NK-92 (cell line): ENCODE results near the gene KRTCAP2.

ENCODE experiments used
- DNase-seq: peaks from one replicate; lab custom pipeline; 2025; ENCODE audit not compliant: unreplicated experiment; lab: John Stamatoyannopoulos, UW

Gene KRTCAP2

GRCh38 chr1:155135415-155136028, 37.6 kb downstream of the KRTCAP2 start, which contains the start of gene SLC50A1:
Gene SLC50A1, plus strand, starts transcription at chr1:155135852. Its CDS starts 60 bp downstream, at chr1:155135912.
- peak; percentile 48 for DNase-seq

DNA sequence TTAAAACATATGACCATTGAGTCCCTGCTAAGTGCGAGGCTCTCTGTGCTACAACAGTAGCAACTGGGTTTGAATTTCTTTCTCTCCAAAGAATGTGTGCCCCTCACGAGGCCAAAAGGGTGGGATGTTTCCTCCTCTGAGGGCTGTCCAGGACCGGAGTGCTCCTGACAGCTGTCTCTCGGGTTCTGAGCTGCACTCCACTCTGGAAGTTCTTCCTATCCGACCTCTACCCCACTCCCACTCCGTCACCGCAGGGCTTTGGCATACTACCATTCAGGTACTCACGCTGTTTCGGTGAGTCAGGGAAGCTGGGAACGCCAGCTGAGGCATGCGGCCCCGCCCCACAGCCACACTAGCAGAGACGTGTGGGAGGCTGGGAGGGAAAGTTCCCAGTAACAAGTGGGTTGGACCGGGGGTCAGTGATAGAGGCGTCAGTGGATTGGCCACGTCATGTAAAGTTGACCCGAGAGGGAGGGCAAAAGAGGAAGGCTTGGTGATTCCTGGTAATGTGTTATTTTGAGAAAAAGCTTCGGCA, 38.2 kb downstream of the KRTCAP2 start:
- no peak for DNase-seq

GRCh38 chr1:155134322-155134721, 38.8 kb downstream of the KRTCAP2 start:
- no peak for DNase-seq

GRCh38 chr1:155133799-155134281, 39.3 kb downstream of the KRTCAP2 start:
- DNase-seq: no peak

- no peak for DNase-seq
Measured at GRCh38 chr1:155131856-155132255, 41.2 kb downstream of the KRTCAP2 start.

DNA sequence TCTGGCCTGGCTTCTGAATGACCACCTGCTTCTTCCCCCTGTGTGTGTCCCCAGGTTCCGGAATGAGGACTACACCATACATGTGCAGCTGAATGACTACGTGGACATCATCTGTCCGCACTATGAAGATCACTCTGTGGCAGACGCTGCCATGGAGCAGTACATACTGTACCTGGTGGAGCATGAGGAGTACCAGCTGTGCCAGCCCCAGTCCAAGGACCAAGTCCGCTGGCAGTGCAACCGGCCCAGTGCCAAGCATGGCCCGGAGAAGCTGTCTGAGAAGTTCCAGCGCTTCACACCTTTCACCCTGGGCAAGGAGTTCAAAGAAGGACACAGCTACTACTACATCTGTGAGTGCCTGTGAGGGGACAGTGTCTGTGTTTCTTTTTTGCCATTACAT, 41.8 kb downstream of the KRTCAP2 start:
- no peak for DNase-seq

DNA sequence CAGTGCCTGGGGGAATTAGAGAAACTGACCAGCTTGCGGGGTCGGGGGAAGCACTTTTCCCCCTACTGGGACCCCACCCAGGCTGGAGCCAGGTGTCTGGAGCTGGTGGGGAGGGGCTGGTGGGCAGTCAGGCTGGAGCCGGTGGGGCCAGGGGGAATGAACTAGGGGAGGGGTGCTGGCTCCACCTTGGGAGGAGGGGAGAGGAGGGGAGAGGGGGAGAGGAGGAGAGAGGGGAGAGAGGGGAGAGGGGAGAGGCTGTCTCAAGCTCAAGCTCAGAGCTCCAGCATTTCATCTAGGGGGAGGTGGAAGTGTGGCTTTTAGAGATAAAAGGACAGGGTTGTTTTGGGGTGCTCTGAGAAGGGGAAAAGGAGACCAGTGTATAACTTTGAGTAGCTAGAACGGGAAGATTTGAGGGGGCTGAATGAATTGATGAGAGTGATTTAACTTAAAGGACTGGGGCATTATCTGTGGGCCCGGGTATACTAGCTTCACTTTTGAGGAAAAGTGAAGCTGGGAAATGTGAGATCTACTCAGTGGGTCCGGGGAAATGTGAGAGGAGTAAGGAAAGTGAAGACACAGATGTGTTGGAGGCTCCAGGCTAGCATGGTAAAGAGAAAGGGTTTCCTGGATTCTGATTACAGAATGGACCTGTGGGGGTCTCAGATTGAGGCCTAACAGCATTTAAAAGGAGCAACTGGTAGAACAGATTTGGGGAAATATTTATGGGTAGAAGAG, 42.7 kb downstream of the KRTCAP2 start:
- no peak for DNase-seq

- no peak for DNase-seq
Measured at GRCh38 chr1:155128755-155129473, 44.2 kb downstream of the KRTCAP2 start.

DNA sequence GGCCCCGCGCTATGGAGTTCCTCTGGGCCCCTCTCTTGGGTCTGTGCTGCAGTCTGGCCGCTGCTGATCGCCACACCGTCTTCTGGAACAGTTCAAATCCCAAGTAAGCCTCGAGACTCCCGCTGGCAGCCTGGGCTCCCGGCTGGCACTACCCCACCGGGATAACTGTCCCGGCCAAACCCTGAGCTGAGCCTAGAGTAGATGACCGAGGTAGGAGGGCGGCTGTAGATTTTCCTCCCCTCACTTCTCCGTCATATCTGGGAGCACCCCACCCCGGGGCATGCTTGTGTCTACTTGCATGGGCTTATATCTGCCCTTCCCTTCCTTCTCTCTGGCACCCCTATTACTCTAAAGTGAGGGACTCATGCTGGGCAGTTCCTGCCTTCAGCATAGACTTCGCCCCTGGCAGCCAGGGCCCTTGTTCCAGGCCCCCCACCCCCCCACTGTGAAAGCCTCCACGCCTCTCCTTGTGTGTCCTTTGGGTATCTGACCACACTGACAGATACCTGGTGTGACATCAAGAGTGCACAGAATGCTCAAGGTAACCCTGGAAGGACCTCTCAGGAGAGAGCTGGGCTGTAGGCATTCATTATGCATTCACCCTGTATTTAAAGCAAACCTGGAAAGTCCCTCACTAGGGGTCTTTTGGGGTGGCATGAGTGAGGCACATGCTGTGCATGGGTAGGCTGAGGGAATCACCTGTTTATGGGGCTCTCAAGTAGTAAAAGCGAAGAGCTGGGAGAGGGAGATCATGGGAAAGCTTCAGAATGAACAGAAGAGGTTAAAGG, 44.9 kb downstream of the KRTCAP2 start:
- DNase-seq: no peak

DNA sequence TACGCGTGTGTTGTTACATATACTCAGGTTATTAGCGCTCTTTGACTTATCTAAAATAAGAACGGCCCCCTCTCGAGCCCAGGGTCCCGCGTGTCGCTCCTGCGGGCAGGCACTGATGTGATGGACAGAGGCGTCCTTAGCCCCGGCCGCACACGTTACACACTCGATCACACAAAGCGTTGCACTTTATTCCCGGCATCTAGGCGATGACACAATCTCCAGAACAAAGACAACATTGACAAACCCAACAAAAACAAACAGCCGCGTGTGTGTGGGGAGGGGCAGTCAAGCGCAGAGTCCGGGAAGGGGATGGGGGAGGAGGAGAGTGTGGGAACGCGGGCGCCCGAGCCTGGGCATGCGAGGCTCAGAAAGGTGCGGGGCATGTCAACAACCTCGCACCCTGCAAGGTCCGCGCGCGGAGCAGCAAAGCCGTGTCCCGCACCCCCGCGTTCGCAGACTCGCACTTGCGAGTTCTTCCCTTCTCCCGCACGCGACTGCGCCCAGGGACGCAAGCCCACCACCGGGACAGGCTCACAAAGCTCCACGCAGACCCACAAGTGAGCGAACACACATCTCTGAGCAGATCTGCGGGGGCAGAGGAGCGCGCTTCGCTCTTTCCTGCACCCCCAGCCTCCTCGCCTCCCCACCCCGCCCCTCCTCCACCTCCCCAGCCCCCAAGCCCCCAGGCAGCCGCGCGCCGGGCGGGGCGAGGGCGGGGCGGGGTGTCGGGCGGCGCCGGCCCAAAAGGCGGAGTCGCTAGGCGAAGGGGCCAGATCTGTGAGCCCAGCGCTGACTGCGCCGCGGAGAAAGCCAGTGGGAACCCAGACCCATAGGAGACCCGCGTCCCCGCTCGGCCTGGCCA, 45.8 kb downstream of the KRTCAP2 start, which contains the start of gene EFNA1:
Gene EFNA1 (plus strand): TSS at position 772 of the 862 bp plus-strand sequence. CDS start 102 bp downstream, outside the sequence.
- no peak for DNase-seq

GRCh38 chr1:155126556-155127104, 46.5 kb downstream of the KRTCAP2 start:
- no peak for DNase-seq

DNA sequence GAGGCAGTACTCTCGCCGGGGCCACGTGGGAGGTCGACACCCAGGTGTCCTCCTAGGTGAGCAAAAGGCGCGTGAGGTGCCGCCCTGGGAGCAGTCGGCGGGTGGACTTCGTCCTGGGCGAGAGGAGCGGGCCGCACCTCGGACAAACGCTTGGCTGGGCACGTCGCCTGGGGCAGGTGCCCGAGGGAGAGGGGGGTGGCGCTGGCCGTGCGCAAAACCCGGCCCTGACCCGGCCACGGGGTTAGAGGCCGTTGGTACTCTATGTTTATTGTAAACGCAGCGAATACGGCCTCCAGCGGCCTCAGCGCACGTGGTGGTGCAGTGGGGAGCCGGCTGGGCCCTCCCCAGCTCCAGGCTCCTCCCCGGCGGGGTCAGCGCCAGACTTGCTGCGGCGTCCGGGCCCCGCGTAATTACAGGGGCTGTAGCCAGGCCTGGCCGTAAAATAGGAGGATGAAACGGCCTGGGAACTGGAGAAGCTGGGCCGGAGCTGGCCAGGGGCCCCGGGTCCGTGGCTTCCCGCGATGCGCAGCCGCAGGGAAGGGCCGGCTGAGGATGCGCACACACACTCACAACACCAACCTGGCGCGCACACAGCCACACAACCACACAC, 47.1 kb downstream of the KRTCAP2 start:
- DNase-seq: no peak

DNA sequence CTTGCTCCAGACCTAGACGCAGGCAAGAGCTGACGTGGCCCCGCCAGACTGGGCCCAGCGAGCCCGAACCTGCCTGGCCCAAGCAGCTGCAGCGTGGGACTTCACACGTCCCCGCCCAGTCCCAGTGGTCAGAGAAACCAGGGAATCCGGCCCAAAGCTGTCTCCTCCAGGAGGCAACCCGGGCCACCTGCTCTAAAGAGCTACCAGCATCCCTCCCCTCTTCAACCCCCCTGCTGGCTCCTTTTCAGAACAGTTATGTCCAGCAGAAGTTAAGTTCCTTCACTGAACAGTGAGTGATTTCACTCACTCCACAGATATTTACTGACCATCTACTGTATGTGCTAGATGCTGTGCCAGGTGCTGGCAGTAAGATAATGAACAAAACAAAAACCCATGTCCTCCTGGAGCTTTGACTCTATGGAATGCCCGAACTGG, 47.6 kb downstream of the KRTCAP2 start:
- no peak for DNase-seq

DNA sequence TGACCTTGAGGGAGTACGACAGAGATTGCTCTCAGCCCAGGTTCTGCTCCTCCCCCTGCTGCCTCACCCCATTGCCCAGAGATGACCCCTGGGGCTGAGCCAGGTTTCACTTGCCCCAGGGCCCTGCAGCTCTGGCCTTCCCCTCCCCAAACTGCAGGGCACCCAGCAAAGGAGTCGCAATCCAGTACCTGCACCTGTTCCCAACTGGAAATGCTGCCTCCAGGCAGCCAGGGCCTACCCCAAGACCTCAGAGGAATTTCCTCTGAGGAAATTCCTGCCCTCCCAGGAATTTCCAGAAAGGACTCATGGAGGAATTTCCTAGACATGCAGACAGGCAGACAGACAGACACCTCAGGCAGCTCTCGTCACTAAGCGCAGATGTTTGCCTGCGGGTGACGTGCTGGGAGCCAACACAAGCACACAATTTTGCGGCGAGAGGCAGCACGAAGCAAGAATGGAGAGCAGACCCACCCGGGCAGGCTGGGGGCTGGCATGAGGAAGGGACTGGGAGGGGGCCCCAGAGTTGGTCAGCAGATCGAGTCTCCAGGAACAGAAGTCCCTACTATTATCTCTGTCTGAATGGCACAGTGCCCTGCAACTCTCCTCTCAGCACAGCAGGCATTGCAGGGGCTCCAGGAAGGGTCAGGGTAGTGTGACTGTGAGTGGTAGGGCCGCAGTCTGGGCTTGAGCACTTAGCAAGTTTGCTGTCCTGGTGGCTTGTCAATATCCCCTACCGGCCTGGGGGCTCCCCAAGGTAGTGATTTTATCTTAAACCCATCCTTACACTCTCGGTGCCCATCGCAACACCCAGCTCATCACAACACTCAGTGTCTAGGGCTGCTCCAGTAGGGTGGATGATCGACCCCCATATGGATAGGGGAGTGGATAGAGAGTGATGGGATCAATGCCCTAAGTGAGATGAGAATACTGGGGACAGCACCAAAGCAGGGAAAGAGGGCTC, 48.3 kb downstream of the KRTCAP2 start:
- no peak for DNase-seq

GRCh38 chr1:155123801-155124200, 49.3 kb downstream of the KRTCAP2 start:
- DNase-seq: no peak

GRCh38 chr1:155122308-155122707, 50.8 kb downstream of the KRTCAP2 start:
- no peak for DNase-seq

DNA sequence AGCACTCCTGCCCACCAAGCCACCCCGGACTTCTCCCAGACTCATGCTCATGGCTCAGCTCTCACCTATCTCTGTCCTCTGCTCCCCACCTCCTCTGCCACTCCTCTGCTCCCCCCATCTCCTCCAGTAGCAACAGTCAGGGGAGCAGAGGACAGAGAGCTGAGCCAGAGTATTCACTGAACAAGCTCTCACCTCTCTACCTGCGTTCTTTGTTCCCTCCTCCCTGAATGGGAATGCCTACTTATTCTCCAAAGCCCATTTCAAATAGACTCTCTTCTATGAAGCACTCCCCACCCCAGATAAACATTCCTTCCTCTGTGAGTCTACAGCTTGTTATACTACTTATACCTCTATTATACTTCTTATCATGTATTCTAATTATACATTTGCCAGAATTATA, 51.9 kb downstream of the KRTCAP2 start:
- no peak for DNase-seq

DNA sequence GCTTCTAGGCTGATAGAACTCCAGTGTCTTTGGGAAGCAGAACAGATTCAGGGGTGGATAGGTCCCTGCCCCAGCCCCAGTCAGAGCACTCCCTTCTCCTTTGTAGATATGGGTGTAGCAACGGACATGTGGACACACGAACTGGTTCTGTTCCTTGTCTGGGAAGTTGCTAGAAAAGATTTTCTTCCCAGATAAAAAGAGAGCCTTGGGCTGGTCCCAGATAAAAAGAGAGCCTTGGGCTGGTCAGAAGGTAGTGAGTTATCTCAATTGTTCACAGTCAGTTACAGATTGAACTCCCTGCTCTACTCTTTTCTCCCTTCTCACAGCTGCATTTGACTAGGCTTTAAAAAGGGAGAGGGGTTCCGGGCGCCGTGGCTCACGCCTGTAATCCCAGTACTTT, 52.9 kb downstream of the KRTCAP2 start:
- DNase-seq: no peak
